ENCODE measurements around the gene SDCCAG8. TPM values are rescaled to one million over a fixed set of nuclear protein-coding genes. Genes with fewer than 3 reads are reported as not detected.

SDCCAG8 gene
- total and polyA plus RNA-seq, 2 of the 8 experiments (the other 6 are each of a cell fraction or from before 2014, with no cell fraction given): 15.6 to 21.0 TPM

- ChIA-PET CTCF (ENCODE audit: partially characterized antibody) (interaction anchor here (1.0 to 1.4 kb wide), 4 partner anchors 18 to 30 kb away, joined by 3 to 5 read pairs (median 3); no protein-coding TSS in a partner anchor), POLR2A (ENCODE audit: partially characterized antibody) (no interaction called here)
- H3K36me3 ChIP-seq (ENCODE audit: control insufficient read depth in 2 of 4, insufficient read depth in 4 of 4, low read length in 3 of 4): no peaks in the 10 kb centered on the region
- 73% methylated on average over 4 of the region's 4 CpGs; no CpG with 5 or more reads in 1 of the 2 experiments for WGBS, 2 experiments (ENCODE audit: extremely low coverage in 1 of 2, insufficient coverage in 1 of 2, insufficient read length in 1 of 2, insufficient replicate concordance in 2 of 2, low coverage in 1 of 2, low lambda C conversion rate in 2 of 2, missing lambda C conversion rate in 1 of 2)
- no peaks in the 10 kb centered on the region for H3K23me2 ChIP-seq (ENCODE audit: low read depth, low read length)
- no peak for TF ChIP-seq HDAC2 (IDR thresholded peaks at IDR 0.05; ENCODE audit: borderline replicate concordance in 1 of 2, low read depth in 2 of 2, low read length in 2 of 2)
- TF ChIP-seq TAF7 (optimal IDR thresholded peaks at IDR 0.05; ENCODE audit: borderline replicate concordance, low read depth, low read length): no peak
- TF ChIP-seq SP4 (IDR thresholded peaks at IDR 0.05; ENCODE audit: low read length): no peak
- TF ChIP-seq TAF1 (IDR thresholded peaks at IDR 0.05; ENCODE audit: low read depth, low read length): no peak
- TF ChIP-seq RXRA (IDR thresholded peaks at IDR 0.05; ENCODE audit: insufficient read depth, low read depth, low read length): no peak
- H2AFZ ChIP-seq (ENCODE audit: low read length): no peak overlapping the region
- H3K27me3 ChIP-seq (replicated peaks in 1 of 4; ENCODE audit: control insufficient read depth in 3 of 4, extremely low read depth in 1 of 4, insufficient read depth in 3 of 4, low read length in 3 of 4): peaks cover 0 to 1% (median 0%) of the 10 kb centered on the region in 4 experiments; a peak in 1 of 7 replicates
- H3K23ac ChIP-seq (ENCODE audit: insufficient read length): no peak overlapping the region
- no peak overlapping the region for H3K9ac ChIP-seq (replicated peaks in 1 of 4; ENCODE audit: extremely low read depth in 1 of 4, low read depth in 3 of 4, low read length in 3 of 4)
- H4K8ac ChIP-seq (ENCODE audit: extremely low read depth, insufficient read depth, low read length): no peak overlapping the region
- H2BK12ac ChIP-seq (ENCODE audit: low read depth, low read length): no peak overlapping the region
- H2BK20ac ChIP-seq (ENCODE audit: low read length): no peak overlapping the region
- H3K4ac ChIP-seq (replicated peaks; ENCODE audit: insufficient read length, low read depth, low read length): no peak overlapping the region
- H3K9me3 ChIP-seq (ENCODE audit: insufficient read depth in 2 of 2, low read depth in 1 of 2, low read length in 1 of 2): no peaks in the 10 kb centered on the region
- no peak for FAIRE-seq
- H3K4me2 ChIP-seq (ENCODE audit: insufficient read depth in 1 of 2, low read depth in 2 of 2, low read length in 2 of 2): no peak overlapping the region
- no peaks in the 10 kb centered on the region for H4K20me1 ChIP-seq (replicated peaks in 1 of 2; ENCODE audit: control insufficient read depth in 1 of 2, insufficient read depth in 2 of 2, low read length in 2 of 2)
- H3K4me1 ChIP-seq (replicated peaks in 1 of 4; ENCODE audit: control insufficient read depth in 3 of 4, insufficient read depth in 4 of 4, low read length in 3 of 4): peaks cover 0 to 4% (median under 1%) of the 10 kb centered on the region in 4 experiments; a peak in 3 of 7 replicates
- no peak overlapping the region for H2AK5ac ChIP-seq (ENCODE audit: low read depth, low read length)
- H3K79me1 ChIP-seq (ENCODE audit: low read depth, low read length): no peaks in the 10 kb centered on the region
- H2BK120ac ChIP-seq (replicated peaks; ENCODE audit: low read depth, low read length): no peak overlapping the region
- no peaks in the 10 kb centered on the region for H3K79me2 ChIP-seq (ENCODE audit: control insufficient read depth in 1 of 2, insufficient read depth in 2 of 2, low read length in 2 of 2)
- H3K4me3 ChIP-seq (ENCODE audit: extremely low read depth in 1 of 4, insufficient read depth in 2 of 4, low read depth in 3 of 4, low read length in 4 of 4): no peak overlapping the region
- no peak overlapping the region for H3K27ac ChIP-seq (ENCODE audit: low read depth, low read length)
- H2BK15ac ChIP-seq (ENCODE audit: low read length): no peak overlapping the region
- no peak overlapping the region for H4K91ac ChIP-seq (replicated peaks; ENCODE audit: insufficient read length, low read length)
- H3K14ac ChIP-seq (ENCODE audit: insufficient read length): no peak overlapping the region
- H3K18ac ChIP-seq (ENCODE audit: extremely low read depth, low read length): no peak overlapping the region
- H2BK5ac ChIP-seq (ENCODE audit: low read depth, low read length): no peak overlapping the region
- DNase-seq (ENCODE audit: low read depth in 1 of 2, low spot score in 2 of 2): no peak
- no peak overlapping the region for H3K56ac ChIP-seq (replicated peaks; ENCODE audit: insufficient read length, low read depth, low read length)
- no peak overlapping the region for H4K5ac ChIP-seq (ENCODE audit: insufficient read length, low read depth, low read length)
Measured at GRCh38 chr1:243447844-243448243, 192.0 kb downstream of the SDCCAG8 start.

All from H1 (cell line).